DND-41 (cell line): ENCODE results near the gene TMEM135.

Source experiments
- CTCF ChIP-seq: IDR thresholded peaks from 2 replicates; pipeline ENCODE4 v1.5.1; 2012; ENCODE audit warnings: borderline replicate concordance, low read length, moderate library complexity, mild to moderate bottlenecking; ENCODE audit not compliant: poor library complexity, severe bottlenecking; ENCODE audit errors: extremely low read depth
- EZH2 ChIP-seq: IDR thresholded peaks from 3 replicates; pipeline ENCODE4 v1.6.1; 2012; ENCODE audit warnings: borderline replicate concordance, low read depth, mild to moderate bottlenecking, moderate library complexity, low read length, inconsistent platforms; ENCODE audit not compliant: severe bottlenecking

GRCh38 chr11:87076260-87076783 lies 38.6 kb downstream of the TMEM135 start:
- TF ChIP-seq CTCF (no peak), EZH2 (no peak)
